ENCODE measurements around the gene FALEC.

- TF ChIP-seq, protein P1, sequence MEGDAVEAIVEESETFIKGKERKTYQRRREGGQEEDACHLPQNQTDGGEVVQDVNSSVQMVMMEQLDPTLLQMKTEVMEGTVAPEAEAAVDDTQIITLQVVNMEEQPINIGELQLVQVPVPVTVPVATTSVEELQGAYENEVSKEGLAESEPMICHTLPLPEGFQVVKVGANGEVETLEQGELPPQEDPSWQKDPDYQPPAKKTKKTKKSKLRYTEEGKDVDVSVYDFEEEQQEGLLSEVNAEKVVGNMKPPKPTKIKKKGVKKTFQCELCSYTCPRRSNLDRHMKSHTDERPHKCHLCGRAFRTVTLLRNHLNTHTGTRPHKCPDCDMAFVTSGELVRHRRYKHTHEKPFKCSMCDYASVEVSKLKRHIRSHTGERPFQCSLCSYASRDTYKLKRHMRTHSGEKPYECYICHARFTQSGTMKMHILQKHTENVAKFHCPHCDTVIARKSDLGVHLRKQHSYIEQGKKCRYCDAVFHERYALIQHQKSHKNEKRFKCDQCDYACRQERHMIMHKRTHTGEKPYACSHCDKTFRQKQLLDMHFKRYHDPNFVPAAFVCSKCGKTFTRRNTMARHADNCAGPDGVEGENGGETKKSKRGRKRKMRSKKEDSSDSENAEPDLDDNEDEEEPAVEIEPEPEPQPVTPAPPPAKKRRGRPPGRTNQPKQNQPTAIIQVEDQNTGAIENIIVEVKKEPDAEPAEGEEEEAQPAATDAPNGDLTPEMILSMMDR (IDR thresholded peaks at IDR 0.05): no peak
- no peak for TF ChIP-seq POLR2AphosphoS5 (IDR thresholded peaks at IDR 0.05; ENCODE audit: low read depth, low read length)
- no peak for TF ChIP-seq SIN3A (IDR thresholded peaks at IDR 0.05; ENCODE audit: borderline replicate concordance, insufficient read depth, low read depth, low read length)
- no peak for TF ChIP-seq REST (IDR thresholded peaks at IDR 0.05; ENCODE audit: insufficient read depth in 1 of 2, low read depth in 2 of 2, low read length in 1 of 2)
Measured at GRCh38 chr1:150554086-150554452, 38.5 kb downstream of the FALEC start.
